ENCODE measurements around the gene ASCL3.
"Not testable (repeated sequence)": the region's sequence is repeated elsewhere in the genome, so short reads cannot be mapped to it uniquely, and the experiment has no call there.

Gene ASCL3

GRCh38 chr11:8947230-8947943 is 4.6 kb upstream of the ASCL3 start:
- DNase-seq, result no peak

DNA sequence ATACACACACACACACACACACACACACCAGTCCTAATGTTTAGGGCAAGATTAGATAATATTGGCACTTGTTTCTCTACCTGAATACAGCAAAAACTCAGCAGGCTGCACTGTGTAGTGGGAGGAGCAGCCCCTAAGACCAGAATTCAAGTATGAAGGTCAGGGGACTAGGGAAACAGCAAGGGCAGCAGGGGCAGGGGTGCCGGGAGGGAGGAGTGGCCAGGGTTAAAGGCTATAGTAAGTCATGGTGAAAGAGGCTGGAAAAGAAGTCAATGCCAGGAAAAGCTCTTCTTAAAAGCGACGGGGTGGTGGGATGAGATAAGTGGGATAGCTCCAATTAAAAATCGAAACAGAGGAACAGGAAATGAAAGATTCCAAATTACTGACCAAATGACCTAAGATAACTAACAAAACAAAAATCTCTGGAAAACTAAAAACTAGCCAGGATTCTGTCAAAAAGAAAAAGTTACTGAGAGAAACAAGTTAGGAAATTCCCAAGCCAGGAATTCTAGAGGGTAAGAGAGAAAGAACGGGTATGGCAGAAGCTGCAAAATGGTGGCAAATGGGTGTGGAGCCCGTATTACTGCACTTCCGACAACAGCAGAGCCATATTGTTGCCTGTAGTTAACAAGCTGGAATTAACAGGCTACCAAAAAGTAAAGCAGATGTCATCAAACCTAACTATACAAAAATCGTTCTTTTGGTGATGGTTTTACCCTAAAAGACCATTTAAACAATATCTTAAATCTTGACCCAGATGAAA is 1.3 kb downstream of the ASCL3 start:
- DNase-seq, result no peak

GRCh38 chr11:8937659-8938058 is 5.2 kb downstream of the ASCL3 start:
- no peak for DNase-seq

- DNase-seq, result no peak
Measured at GRCh38 chr11:8937159-8937558, 5.7 kb downstream of the ASCL3 start.

GRCh38 chr11:8935789-8936188 is 7.0 kb downstream of the ASCL3 start:
- DNase-seq, result not testable (repeated sequence)

DNA sequence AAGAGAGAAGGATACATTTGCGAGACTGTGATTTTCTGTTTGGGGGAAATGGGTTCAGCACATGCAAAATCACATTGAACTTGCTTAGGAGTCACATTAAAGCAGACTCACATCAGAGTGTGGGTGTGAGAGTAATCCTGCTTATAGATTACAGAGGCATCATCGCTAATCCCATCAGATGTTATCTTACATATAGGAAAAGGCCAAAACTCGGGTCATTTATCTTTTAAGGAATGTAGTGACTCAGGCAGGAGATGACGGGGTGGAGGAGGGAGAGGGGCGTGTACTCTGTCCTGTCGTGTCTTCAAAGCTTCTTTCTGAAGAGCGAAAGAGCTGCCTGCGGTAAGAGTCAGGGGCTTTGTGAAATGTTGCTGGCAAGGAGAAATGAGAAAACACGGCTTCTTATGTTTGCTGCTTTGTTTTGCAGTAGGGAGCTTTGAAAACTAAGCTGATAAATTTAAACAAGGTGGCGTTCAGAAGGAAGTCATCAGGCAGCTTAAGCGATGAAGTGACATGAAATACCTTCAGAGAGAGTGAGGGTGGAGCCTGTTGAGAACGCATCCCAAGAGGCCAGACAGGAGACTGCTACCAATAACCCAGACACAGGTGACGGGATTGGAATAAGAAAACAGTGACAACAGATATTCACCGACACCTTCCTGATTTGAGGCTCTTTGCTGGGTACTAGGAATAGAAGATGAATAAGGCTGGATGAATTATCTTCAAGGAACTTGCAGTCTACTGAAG is 7.9 kb downstream of the ASCL3 start:
- no peak for DNase-seq

DNA sequence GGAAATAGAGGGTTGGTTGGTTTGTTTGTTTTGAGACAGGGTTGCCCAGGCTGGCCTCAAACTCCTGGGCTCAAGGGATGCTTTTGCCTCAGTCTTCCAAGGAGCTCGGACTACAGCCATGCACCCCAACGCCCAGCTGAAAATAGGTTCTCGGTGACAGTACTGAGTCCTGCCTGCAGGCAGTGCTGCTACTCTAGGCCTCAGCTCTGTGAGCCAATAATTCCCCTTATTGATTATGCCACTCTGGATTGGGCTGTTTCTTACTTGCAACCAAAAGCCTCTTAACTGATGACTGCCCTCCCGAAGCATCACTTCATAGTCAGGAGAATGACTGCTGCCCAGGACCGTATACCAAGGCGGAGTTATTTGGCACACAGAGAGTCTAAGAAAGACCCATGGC is 8.9 kb downstream of the ASCL3 start:
- DNase-seq, result no peak

- DNase-seq, result no peak
Measured at GRCh38 chr11:8932564-8933180, 10.1 kb downstream of the ASCL3 start, which contains the start of gene C11orf16. Gene C11orf16, minus strand, starts transcription at chr11:8932947. Its CDS starts 639 bp downstream, at chr11:8932308.

DNA sequence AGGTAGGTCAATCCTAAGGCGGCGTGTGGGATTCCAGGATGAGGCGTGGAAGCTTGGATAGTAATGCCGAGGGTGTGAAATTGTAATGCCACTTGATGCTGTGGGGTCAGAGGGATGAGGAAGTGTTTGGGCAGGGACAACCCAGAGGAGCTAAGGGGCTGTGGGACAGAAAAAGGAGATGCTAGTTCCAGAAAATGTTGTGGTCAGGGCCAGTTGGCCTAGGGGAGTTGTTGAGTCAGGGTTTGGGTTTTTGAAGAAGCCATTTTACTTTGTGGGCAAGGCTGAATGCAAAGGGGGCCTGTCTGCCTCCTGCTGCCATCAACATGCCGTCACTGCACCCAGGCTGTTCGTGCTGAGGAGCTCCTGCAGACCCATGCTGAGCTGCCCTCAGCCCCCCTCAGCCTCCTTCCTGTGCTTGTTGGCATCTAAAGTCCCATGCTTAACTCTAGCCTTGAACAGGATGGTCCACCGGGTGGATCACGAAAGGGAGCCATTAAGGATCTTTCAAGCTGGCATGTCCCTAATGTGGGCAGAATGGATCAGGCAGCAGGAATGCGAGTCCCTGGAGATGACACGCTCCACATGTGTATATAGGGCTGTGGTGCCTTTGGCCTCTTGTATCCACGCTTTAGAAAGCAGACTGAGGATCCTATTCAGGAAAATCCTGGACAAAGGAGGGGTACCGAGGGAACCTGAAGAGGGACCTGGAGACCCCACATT is 12.2 kb downstream of the ASCL3 start:
- no peak for DNase-seq

DNA sequence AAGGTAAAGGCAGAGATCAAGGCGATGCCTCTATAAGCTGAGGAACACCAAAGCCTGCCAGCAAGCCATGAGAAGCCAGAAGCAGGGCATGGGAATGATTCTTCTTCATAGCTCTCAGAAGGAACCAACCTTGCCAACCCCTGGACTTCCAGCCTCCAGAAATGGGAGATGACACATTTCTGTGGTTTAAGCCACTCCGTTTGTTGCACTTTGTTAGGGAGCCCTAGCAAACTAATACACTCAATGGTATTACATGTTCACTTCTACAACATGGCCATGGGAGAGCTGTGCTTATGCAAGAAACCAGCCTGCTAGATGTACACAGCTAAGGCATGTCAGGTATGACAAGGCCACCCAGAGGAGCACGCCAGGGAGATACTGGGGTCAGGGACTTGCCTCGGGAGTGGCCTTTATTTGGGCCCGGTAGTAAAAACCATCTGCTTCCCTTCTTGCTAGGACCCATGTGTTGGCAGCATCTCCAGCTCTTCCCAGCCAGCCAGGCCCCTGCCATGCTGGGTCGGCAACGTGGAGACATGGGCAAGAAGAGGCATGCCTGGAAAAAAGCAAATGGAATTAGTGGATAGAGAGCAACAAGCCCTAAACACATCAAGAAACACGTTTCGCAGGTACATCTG is 13.7 kb downstream of the ASCL3 start:
- no peak for DNase-seq

DNA sequence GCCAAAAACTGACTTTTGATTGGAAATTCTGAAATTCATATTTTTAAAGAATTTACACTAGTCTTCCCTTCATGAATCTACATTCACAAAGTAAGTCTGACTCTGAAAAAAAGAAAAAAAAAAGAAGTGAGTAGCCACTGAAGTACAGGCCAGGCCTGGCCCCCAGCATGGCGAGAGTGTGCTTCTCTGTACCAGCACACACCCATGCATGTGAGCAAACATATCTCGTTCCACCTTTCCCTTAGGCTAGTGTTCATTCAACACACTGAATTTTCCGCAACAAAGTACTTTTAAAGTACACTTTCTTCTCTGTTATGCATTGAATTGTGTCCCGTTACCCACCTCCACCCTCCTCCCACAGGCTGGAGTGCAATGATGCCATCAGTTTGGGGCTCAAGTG is 14.6 kb downstream of the ASCL3 start:
- DNase-seq, result no peak

DNA sequence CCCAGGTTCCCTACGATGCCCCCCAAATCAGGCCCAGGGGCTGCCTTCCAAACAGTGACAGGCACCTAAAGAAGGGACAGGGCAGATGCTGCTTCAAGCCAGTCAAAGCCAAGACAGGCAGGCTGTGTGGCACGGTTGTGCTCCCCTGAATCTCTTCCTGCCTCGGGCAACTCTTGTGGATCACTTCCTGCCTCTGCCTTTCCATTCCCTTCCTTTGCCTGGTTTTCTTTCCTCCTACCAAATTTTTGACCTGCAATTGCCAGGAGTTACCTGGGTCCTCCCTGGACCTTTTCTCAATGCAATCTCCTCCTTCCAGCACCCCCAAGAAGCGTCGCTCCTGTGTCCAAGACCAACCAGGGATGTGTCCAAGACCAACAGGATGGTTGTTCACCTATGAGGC is 15.6 kb downstream of the ASCL3 start:
- no peak for DNase-seq

DNA sequence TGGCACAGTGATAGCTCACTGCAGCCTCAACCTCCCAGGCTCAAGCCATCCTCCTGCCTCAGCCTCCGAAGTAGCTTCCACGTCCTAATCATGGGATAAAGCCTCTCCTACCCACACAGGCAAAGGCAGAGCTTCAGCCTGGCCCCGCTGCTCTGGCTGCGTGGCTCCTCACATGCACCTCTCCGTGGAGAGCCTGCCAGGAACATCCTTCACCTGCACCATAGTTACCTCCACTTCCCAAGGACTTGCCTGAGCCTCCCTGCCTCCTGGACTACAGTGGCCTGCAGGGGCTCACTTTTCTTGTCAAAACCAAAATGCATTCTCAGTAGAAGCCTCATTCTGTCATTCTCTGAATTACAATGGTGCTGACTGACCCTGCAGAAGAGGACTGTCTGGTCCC is 16.6 kb downstream of the ASCL3 start:
- no peak for DNase-seq

GRCh38 chr11:8925711-8926110 is 17.1 kb downstream of the ASCL3 start:
- DNase-seq, result no peak

DNA sequence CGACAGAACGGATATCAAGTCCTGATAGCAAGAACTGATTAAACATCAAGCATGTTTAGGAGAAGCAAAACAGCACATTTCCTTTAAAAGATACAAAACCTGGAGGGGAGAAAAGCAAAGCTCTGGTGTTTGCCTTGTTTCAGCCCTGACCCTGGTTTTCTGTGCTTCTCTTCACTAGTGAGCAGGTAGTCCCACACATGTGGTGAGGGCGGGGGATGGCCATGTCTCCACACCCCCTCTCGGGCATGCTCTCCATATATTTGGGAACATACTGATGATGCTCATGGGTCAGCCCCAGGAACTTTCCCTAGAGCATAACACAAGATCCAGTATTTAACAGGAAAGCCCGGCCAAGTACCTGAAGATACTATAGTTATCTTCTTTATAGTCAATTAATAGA is 20.1 kb downstream of the ASCL3 start:
- DNase-seq, result no peak

GRCh38 chr11:8917157-8917825 is 25.5 kb downstream of the ASCL3 start:
- DNase-seq, result no peak

DNA sequence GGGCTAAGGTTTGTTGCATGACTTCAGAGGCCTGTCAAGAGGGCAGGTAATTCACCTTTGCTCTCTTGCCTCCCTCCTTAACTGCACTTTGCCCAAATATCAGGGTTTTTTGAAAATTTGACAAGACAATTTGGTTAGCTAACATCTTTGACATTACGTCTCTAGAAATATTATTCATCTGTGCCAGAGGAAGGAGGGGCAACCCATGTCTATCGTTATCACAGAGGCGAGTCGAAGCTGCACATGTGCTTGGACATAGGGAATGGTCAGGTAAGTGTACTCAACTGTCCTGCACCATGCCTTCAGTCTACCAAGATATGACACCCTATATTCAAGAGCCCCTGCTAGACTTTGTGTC is 28.2 kb downstream of the ASCL3 start:
- no peak for DNase-seq

DNA sequence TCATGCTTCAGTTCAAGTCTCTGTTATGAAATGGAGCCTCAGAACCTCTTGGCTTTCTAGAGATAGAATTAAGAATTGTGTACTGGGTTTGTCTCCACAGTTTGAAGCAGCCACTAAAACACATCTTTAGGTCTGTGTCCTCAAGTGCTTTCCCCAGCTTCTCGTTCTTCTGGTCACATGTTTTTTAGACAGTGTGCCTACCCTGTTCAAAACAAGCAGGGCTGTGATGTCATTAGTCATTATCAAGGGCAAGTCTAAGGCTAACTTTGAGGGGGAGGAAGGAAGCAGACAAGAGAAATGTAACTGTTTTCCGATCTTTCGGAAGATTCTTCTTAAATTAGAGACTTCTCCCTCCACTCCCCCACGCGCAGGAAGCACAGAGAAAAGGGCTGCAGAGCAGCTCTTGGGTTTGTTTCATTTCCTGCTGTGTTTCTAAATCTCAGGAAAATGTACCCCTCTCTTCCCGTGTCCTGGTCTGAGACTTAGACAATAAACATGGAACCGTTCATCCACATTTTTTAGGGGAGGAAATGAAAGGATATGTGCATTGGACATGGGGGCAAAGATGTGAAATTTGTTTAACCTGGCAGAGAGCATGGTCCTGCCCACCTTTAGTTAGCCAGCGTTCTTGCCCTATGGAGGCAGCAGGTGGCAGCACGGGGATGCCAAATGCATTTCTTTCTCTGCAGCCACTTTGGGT is 28.7 kb downstream of the ASCL3 start:
- peak; percentile 50 to 52 for DNase-seq

DNA sequence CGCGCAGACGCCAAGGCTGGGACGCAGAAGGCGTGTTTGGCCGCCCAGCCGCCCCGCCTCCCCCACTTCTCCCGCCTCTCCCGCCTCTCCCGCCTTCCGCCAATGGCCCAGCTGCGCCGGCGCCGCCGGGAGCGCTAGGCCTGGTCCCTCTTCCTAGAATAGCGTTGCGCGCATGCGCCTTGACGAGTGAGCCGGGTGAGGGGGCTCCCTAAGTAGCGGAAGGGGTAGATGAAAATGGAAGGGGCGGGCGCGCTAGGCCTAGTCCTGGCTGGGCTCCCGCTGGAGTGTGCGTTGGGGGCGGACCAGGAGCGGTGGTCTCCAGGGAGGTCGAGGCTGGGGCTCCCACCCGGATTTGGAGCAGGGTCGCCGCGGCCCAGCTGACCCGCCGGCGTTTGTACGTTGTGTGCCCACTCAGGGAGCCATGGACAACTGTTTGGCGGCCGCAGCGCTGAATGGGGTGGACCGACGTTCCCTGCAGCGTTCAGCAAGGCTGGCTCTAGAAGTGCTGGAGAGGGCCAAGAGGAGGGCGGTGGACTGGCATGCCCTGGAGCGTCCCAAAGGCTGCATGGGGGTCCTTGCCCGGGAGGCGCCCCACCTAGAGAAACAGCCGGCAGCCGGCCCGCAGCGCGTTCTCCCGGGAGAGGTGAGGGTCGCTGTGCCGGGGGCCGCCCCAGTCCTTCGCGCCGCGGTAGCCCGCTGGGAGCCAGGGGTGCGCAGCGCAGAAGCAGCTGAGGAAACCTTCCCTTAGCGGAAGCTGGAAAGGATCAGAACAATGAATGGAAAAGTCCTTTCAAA is 31.6 kb downstream of the ASCL3 start, which contains the start of gene AKIP1:
TSS of gene AKIP1 (plus strand) at position 161 of the 795 bp plus-strand sequence. CDS start at position 422, 261 bp downstream.
- peak; percentile 83 for DNase-seq

- DNase-seq, result peak in 1 of 2 donors; percentile 36
Measured at GRCh38 chr11:8910649-8911026, 32.2 kb downstream of the ASCL3 start.

Data from CD4-positive, alpha-beta T cell treated with Interleukin-4 for 1 hour (primary cell).